Endothelial cell of umbilical vein (primary cell): Measurements from ENCODE around the gene AAGAB.

Experiments used
- EZH2 ChIP-seq: IDR thresholded peaks from 2 replicates; pipeline ENCODE4 v1.6.1; 2012; ENCODE audit warnings: borderline replicate concordance, low read depth, mild to moderate bottlenecking, moderate library complexity, low read length, inconsistent platforms; ENCODE audit not compliant: severe bottlenecking
- POLR2A ChIP-seq: IDR thresholded peaks from 2 replicates; pipeline ENCODE4 v1.6.1; 2012; ENCODE audit warnings: low read depth, mild to moderate bottlenecking, control low read depth, low read length
- POLR2AphosphoS5 ChIP-seq: IDR thresholded peaks from 2 replicates; pipeline ENCODE4 v1.6.1; 2012; ENCODE audit warnings: low read depth, mild to moderate bottlenecking, control low read depth, low read length, moderate library complexity; ENCODE audit not compliant: insufficient read depth
- TF ChIP-seq, protein P1 (sequence below): IDR thresholded peaks from 2 replicates; pipeline ENCODE4 v1.6.1; 2011; ENCODE audit not compliant: insufficient read depth, insufficient read length
- TF ChIP-seq, protein P2 (sequence below), 2 donors: IDR thresholded peaks; 1 replicate in 1 of 2; 2 replicates in 1 of 2; pipeline ENCODE4 v1.5.1; 2011; ENCODE audit warnings: low read length in 2 of 2, mild to moderate bottlenecking in 2 of 2, moderate library complexity in 2 of 2, control low read depth in 1 of 2, inconsistent platforms in 1 of 2, low read depth in 1 of 2; ENCODE audit not compliant: insufficient read depth in 1 of 2; ENCODE audit errors: extremely low read depth in 1 of 2

DNA sequence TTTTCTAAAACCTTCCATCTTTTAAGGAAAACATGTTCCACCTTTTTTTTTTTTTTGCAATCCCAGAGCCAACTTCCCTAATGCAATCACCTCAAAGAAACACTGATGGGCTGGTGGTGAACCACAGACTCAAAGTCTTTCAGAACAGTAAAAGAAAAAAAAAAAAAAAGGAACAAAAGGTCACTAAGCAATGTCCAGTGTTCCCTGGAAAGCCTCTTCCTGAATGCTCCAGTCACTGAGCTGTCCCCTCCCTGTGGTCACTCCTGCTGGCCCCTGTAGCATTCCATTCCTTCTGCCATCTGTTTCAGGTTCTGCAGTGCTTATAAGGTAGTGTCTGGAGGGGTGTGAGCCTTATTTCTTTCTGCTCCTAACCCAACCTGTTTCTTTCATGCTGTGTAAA is 53.3 kb downstream of the AAGAB start:
- TF ChIP-seq, protein P1, sequence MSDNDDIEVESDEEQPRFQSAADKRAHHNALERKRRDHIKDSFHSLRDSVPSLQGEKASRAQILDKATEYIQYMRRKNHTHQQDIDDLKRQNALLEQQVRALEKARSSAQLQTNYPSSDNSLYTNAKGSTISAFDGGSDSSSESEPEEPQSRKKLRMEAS, result no peak
- TF ChIP-seq, protein P2, sequence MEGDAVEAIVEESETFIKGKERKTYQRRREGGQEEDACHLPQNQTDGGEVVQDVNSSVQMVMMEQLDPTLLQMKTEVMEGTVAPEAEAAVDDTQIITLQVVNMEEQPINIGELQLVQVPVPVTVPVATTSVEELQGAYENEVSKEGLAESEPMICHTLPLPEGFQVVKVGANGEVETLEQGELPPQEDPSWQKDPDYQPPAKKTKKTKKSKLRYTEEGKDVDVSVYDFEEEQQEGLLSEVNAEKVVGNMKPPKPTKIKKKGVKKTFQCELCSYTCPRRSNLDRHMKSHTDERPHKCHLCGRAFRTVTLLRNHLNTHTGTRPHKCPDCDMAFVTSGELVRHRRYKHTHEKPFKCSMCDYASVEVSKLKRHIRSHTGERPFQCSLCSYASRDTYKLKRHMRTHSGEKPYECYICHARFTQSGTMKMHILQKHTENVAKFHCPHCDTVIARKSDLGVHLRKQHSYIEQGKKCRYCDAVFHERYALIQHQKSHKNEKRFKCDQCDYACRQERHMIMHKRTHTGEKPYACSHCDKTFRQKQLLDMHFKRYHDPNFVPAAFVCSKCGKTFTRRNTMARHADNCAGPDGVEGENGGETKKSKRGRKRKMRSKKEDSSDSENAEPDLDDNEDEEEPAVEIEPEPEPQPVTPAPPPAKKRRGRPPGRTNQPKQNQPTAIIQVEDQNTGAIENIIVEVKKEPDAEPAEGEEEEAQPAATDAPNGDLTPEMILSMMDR (IDR thresholded peaks at IDR 0.05; ENCODE audit: extremely low read depth in 1 of 2, insufficient read depth in 1 of 2, low read depth in 1 of 2, low read length in 2 of 2), result no peak
- TF ChIP-seq POLR2A, result no peak
- TF ChIP-seq POLR2AphosphoS5, result no peak
- TF ChIP-seq EZH2, result no peak
